ENCODE results near the gene CDC14A.

The CDC14A gene

DNA sequence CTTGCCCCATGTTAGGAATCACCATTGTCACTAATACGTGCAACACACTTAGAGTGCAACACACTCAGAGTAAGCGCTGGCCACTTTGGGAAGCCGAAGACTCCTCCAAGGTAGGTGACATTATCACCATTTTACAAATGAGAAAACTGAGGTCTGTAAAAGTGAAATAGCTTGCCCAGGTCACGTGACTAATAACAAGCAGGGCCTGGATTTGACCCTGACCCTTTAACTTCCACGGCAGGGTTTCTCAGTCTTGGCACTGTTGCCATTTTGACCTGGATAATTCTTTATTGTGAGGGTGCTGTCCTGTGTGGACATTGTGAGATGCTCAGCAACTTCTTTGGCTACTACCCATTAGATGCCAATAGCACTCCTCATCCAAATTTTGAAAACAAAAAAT, 177.8 kb downstream of the CDC14A start:
- Mint-ChIP-seq H3K27ac (no peak overlapping the region), H3K36me3 (no peaks in the 10 kb centered on the region), H3K9me3 (no peaks in the 10 kb centered on the region), H3K4me1 (peaks cover 30% of the 10 kb centered on the region), H3K27me3 (peaks cover 16% of the 10 kb centered on the region), H3K4me3 (no peak overlapping the region)
- CTCF ChIA-PET, result interaction anchor here (1.4 to 2.1 kb wide), 3 partner anchors 13 to 75 kb away, joined by 3 to 8 read pairs (median 6); no protein-coding TSS in a partner anchor
- DNase-seq, result no peak

- H3K27me3 Mint-ChIP-seq, result peaks cover 24% of the 10 kb centered on the region
- peak; percentile 43 for DNase-seq
Observed at GRCh38 chr1:100530880-100531487, 178.7 kb downstream of the CDC14A start.

GRCh38 chr1:100532645-100533044, 180.3 kb downstream of the CDC14A start:
- H3K27ac Mint-ChIP-seq, result no peak overlapping the region
- CTCF ChIA-PET, result interaction anchor here (0.6 to 1.6 kb wide), 5 partner anchors 82 to 1037 kb away, joined by 3 to 4 read pairs (median 3); no protein-coding TSS in a partner anchor
- H3K9me3 Mint-ChIP-seq, result no peaks in the 10 kb centered on the region
- H3K36me3 Mint-ChIP-seq, result no peaks in the 10 kb centered on the region
- H3K4me3 Mint-ChIP-seq, result no peak overlapping the region
- no peak for DNase-seq
- H3K4me1 Mint-ChIP-seq, result peaks cover 30% of the 10 kb centered on the region
- H3K27me3 Mint-ChIP-seq, result peaks cover 36% of the 10 kb centered on the region

More at GRCh38 chr1:100530880-100531487, 178.7 kb downstream of the CDC14A start:
- no peaks in the 10 kb centered on the region for H3K36me3 Mint-ChIP-seq
- H3K9me3 Mint-ChIP-seq, result no peaks in the 10 kb centered on the region
- H3K27ac Mint-ChIP-seq, result peak overlapping the region; percentile 77
- CTCF ChIA-PET, result interaction anchor here (1.0 to 2.1 kb wide), 4 partner anchors 12 to 76 kb away, joined by 3 to 8 read pairs (median 4); no protein-coding TSS in a partner anchor
- no peak overlapping the region for H3K4me3 Mint-ChIP-seq
- H3K4me1 Mint-ChIP-seq, result peaks cover 30% of the 10 kb centered on the region

GRCh38 chr1:100535264-100535663, 183.0 kb downstream of the CDC14A start:
- no peak overlapping the region for H3K27ac Mint-ChIP-seq
- no peaks in the 10 kb centered on the region for H3K36me3 Mint-ChIP-seq
- H3K4me1 Mint-ChIP-seq, result peaks cover 36% of the 10 kb centered on the region
- H3K27me3 Mint-ChIP-seq, result peaks cover 62% of the 10 kb centered on the region
- DNase-seq, result no peak
- no peak overlapping the region for H3K4me3 Mint-ChIP-seq
- no peaks in the 10 kb centered on the region for H3K9me3 Mint-ChIP-seq
- CTCF ChIA-PET, result interaction anchor here (1.1 kb wide), 1 partner anchor 71 kb away, joined by 3 read pairs; no protein-coding TSS in a partner anchor

DNA sequence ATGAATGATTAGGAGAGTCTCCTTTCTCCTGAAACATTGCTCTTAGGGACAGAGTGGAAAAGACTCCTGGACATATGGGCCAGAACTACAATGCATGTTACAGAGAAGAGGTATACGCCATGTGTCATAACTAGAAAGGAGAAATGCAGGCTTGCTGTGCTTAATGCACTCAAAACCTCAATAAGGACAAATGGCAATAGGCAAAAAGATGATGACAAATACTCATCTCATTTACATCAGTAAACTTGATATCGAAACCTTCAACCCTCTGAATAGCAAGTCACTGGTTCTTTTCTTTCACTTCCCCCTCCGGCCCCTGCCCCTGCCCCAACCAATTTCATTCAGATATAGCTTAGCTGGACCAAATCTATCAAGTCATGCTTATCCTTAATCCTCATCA, 183.7 kb downstream of the CDC14A start:
- no peaks in the 10 kb centered on the region for H3K9me3 Mint-ChIP-seq
- peaks cover 30% of the 10 kb centered on the region for H3K4me1 Mint-ChIP-seq
- CTCF ChIA-PET, result no interaction called here
- H3K27me3 Mint-ChIP-seq, result peaks cover 62% of the 10 kb centered on the region
- H3K4me3 Mint-ChIP-seq, result no peak overlapping the region
- H3K27ac Mint-ChIP-seq, result no peak overlapping the region
- no peaks in the 10 kb centered on the region for H3K36me3 Mint-ChIP-seq
- no peak for DNase-seq

GRCh38 chr1:100538913-100539835, 186.9 kb downstream of the CDC14A start:
- Mint-ChIP-seq H3K36me3 (no peaks in the 10 kb centered on the region), H3K27ac (no peak overlapping the region), H3K4me1 (peaks cover 14% of the 10 kb centered on the region), H3K27me3 (peaks cover 76% of the 10 kb centered on the region), H3K4me3 (peak overlapping the region; percentile 53), H3K9me3 (no peaks in the 10 kb centered on the region)
- peak; percentile 55 for DNase-seq
- CTCF ChIA-PET, result interaction anchor here (1.0 to 1.5 kb wide), 3 partner anchors 35 to 330 kb away, joined by 3 to 5 read pairs (median 5); no protein-coding TSS in a partner anchor

GRCh38 chr1:100539836-100540536, 187.7 kb downstream of the CDC14A start:
- H3K9me3 Mint-ChIP-seq, result no peaks in the 10 kb centered on the region

GRCh38 chr1:100542285-100542684, 190.0 kb downstream of the CDC14A start:
- Mint-ChIP-seq H3K9me3 (no peaks in the 10 kb centered on the region), H3K27me3 (peaks cover 53% of the 10 kb centered on the region), H3K27ac (no peak overlapping the region), H3K4me3 (no peak overlapping the region), H3K36me3 (no peaks in the 10 kb centered on the region), H3K4me1 (peaks cover 14% of the 10 kb centered on the region)
- CTCF ChIA-PET, result interaction anchor here (2.0 to 2.7 kb wide), 3 partner anchors 11 to 326 kb away, joined by 8 to 18 read pairs (median 11); no protein-coding TSS in a partner anchor
- no peak for DNase-seq

More at GRCh38 chr1:100539836-100540536, 187.7 kb downstream of the CDC14A start:
- peaks cover 72% of the 10 kb centered on the region for H3K27me3 Mint-ChIP-seq
- CTCF ChIA-PET, result no interaction called here
- peak; percentile 25 for DNase-seq
- no peaks in the 10 kb centered on the region for H3K36me3 Mint-ChIP-seq
- H3K4me3 Mint-ChIP-seq, result peak overlapping the region; percentile 52
- no peak overlapping the region for H3K27ac Mint-ChIP-seq
- peaks cover 14% of the 10 kb centered on the region for H3K4me1 Mint-ChIP-seq

- no peaks in the 10 kb centered on the region for H3K9me3 Mint-ChIP-seq
- no peak overlapping the region for H3K4me3 Mint-ChIP-seq
- peaks cover 39% of the 10 kb centered on the region for H3K27me3 Mint-ChIP-seq
- H3K36me3 Mint-ChIP-seq, result no peaks in the 10 kb centered on the region
- CTCF ChIA-PET, result interaction anchor here (1.2 to 2.7 kb wide), 8 partner anchors 13 to 324 kb away, joined by 3 to 18 read pairs (median 6); no protein-coding TSS in a partner anchor
- peaks cover 11% of the 10 kb centered on the region for H3K4me1 Mint-ChIP-seq
- H3K27ac Mint-ChIP-seq, result no peak overlapping the region
- DNase-seq, result peak; percentile 58
Observed at GRCh38 chr1:100543640-100544039, 191.3 kb downstream of the CDC14A start.

DNA sequence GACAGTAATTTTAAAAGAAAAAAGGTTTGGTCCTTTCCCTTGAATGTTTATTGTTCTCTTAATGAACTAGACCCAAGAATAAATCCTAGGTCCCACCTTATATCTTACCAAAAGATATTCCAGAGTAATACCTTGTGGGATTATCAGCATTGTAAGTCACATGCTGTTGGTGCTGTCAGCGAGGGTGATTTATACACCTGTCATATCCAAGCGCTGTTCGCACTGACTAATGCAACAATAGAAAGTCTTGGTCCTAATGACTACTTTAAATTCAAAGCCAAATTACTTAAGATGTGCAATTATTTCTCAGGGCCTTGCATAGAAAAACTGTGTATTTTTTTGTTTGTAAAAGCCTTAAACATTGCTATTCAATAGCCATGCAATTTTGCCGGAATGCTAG, 192.5 kb downstream of the CDC14A start:
- Mint-ChIP-seq H3K4me1 (peaks cover 7% of the 10 kb centered on the region), H3K4me3 (no peak overlapping the region), H3K27ac (no peak overlapping the region), H3K36me3 (no peaks in the 10 kb centered on the region), H3K9me3 (peaks cover 2% of the 10 kb centered on the region), H3K27me3 (peaks cover 28% of the 10 kb centered on the region)
- CTCF ChIA-PET, result interaction anchor here (2.7 kb wide), 1 partner anchor 81 kb away, joined by 11 read pairs; no protein-coding TSS in a partner anchor
- DNase-seq, result no peak

GRCh38 chr1:100545855-100546254, 193.5 kb downstream of the CDC14A start:
- Mint-ChIP-seq H3K4me3 (no peak overlapping the region), H3K9me3 (peaks cover 2% of the 10 kb centered on the region), H3K36me3 (no peaks in the 10 kb centered on the region), H3K27ac (no peak overlapping the region), H3K4me1 (peaks cover 2% of the 10 kb centered on the region), H3K27me3 (peaks cover 29% of the 10 kb centered on the region)
- CTCF ChIA-PET, result interaction anchor here (0.6 kb wide), 1 partner anchor 46 kb away, joined by 3 read pairs; no protein-coding TSS in a partner anchor
- DNase-seq, result no peak

DNA sequence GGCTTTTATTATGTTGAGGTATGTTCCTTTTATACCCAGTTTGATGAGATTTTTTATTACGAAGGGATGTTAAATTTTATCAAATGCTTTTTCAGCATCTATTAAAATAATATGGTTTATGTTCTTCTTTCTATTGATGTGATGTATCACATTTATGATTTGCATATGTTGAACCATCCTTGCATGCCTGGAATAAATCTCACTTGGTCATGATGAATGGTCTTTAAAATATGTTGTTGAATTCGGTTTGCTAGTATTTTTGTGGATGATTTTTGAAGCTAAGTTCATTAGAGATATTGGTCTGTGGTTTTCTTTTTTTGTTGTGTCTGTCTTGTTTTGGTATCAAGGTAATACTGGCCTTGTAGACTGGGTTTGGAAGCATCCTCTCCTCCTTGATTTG, 199.7 kb downstream of the CDC14A start:
- CTCF ChIA-PET, result no interaction called here
- Mint-ChIP-seq H3K4me1 (no peaks in the 10 kb centered on the region), H3K27ac (no peak overlapping the region)

DNA sequence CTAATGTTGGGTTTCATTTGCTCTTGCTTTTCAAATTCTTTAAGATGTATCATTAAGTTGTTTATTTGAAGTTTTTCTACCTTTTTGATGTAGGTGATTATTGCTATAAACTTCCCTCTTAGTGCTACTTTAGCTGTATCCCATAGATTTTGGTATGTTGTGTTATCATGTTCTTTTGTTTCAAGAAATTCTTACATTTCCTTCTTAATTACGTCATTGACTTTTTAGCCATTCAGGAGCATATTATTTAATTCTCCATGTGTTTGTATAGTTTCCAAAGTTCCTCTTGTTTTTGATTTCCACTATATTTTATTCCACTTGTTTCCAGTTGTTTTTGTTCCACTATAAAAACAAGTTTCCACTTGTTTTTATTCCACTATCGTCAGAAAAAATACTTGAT, 200.6 kb downstream of the CDC14A start:
- no peak overlapping the region for H3K4me3 Mint-ChIP-seq
- H3K9me3 Mint-ChIP-seq, result peaks cover 18% of the 10 kb centered on the region
- DNase-seq, result no peak
- no peaks in the 10 kb centered on the region for H3K4me1 Mint-ChIP-seq
- H3K36me3 Mint-ChIP-seq, result no peaks in the 10 kb centered on the region
- H3K27me3 Mint-ChIP-seq, result peaks cover 24% of the 10 kb centered on the region
- no peak overlapping the region for H3K27ac Mint-ChIP-seq
- CTCF ChIA-PET, result no interaction called here

More for the DNA sequence above, 199.7 kb downstream of the CDC14A start:
- Mint-ChIP-seq H3K36me3 (no peaks in the 10 kb centered on the region), H3K9me3 (peaks cover 15% of the 10 kb centered on the region), H3K4me3 (no peak overlapping the region), H3K27me3 (peaks cover 17% of the 10 kb centered on the region)
- no peak for DNase-seq

- H3K36me3 Mint-ChIP-seq, result no peaks in the 10 kb centered on the region
- CTCF ChIA-PET, result no interaction called here
- H3K27me3 Mint-ChIP-seq, result peaks cover 22% of the 10 kb centered on the region
- DNase-seq, result no peak
- H3K4me1 Mint-ChIP-seq, result no peaks in the 10 kb centered on the region
- H3K9me3 Mint-ChIP-seq, result peaks cover 16% of the 10 kb centered on the region
- H3K4me3 Mint-ChIP-seq, result no peak overlapping the region
- H3K27ac Mint-ChIP-seq, result no peak overlapping the region
Observed at GRCh38 chr1:100556181-100556580, 203.9 kb downstream of the CDC14A start.

All from activated naive CD4-positive, alpha-beta T cell treated with anti-CD3 and anti-CD28 coated beads, Interleukin-2, amount 10 ng/mL, durations not matched to agents 7 days and 5 days (primary cell).